ENCODE data around the gene RPLP2.
A peak's percentile ranks its signal among the peaks of the same experiment; 100 is the strongest.

The RPLP2 gene

DNA sequence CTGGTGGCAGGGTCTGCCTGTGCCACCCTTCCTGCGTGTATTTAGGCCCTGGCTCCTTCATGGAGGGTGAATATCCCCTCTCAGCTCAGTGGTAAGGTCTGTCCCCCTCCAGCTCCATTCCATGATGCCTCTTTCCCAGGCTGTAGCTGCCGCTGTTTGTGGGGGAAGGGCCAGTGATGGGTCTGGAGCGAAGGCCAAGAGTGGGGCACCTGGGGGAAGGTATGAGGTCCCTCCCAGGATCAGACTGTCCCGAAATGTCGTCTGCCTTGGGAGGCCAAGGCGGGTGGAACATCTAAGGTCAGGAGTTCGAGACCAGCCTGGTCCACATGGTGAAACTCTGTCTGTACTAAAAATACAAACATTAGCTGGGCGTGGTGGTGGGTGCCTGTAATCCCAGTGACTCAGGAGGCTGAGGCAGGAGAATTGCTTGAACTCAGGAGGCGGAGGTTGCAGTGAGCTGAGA, 24.1 kb downstream of the RPLP2 start:
- Histone ChIP-seq H3K4me3 (ENCODE audit: low read length in 2 of 2) (peak overlapping the region; percentile 78 to 81), H3K27me3 (ENCODE audit: control insufficient read depth in 1 of 2, insufficient read depth in 2 of 2, low read length in 2 of 2) (peaks cover 27 to 36% of the 10 kb centered on the region in 2 donors), H3K27ac (ENCODE audit: low read length) (peak overlapping the region; percentile 88), H3K9me3 (ENCODE audit: control insufficient read depth in 2 of 2, low read length in 2 of 2) (no peaks in the 10 kb centered on the region), H3K36me3 (ENCODE audit: control insufficient read depth in 2 of 2, insufficient read depth in 2 of 2, low read length in 2 of 2) (peaks cover 5 to 19% of the 10 kb centered on the region in 2 donors), H3K4me1 (ENCODE audit: control insufficient read depth, insufficient read depth, low read length) (peaks cover 63% of the 10 kb centered on the region), H3K9ac (ENCODE audit: low read length in 2 of 2) (peak overlapping the region; percentile 78 to 82)

DNA sequence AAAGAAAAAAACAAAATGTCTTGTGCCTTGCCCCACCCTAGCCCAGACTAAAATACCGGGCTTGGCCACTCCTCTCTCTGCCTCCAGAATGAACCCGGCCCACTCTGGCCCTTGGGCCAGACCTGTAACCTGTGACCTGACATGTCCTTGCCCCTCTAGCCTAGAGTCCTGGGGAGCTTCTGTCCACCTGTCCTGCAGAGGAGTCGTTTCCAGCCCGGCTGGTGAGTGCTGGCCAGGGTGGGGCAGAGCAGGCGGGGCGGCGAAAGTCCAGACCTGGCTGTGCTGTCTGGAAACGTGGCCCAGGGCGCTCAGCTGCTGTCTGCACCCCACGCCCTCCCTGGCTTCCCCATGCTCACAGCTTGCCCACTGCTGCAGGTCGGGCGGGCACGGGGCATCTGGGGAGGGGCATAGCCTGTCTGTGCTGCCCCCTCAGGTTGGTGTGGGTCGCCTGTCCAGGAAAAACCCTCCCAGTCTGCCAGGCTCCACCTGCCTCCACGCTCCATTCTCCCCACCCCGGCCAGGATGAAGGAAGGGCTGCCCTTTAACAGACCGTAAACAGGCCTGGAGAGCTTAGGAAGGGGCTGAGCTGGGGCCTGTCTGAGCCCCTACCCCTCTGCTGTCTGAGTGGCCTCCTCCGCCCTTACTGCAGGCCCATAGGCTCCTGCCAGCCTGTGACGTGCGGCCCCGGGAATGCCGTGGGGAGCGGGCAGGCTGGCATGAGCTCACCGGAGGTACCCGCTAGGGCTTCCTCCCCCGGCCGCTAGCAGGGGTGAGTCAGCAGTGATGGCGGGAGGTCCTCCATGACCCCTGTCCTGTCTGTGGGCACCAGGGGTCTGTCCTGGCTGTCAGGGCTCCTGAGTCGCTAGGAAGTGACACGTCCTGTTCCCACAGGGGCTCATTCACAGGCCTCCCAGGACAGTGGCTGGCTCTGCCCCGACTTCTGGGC, 24.9 kb downstream of the RPLP2 start:
- peak overlapping the region; percentile 60 to 82 for H3K9ac ChIP-seq (ENCODE audit: low read length in 2 of 2)
- peak overlapping the region; percentile 88 for H3K27ac ChIP-seq (ENCODE audit: low read length)
- no peaks in the 10 kb centered on the region for H3K9me3 ChIP-seq (ENCODE audit: control insufficient read depth in 2 of 2, low read length in 2 of 2)
- H3K36me3 ChIP-seq (ENCODE audit: control insufficient read depth in 2 of 2, insufficient read depth in 2 of 2, low read length in 2 of 2): peaks cover 9 to 25% of the 10 kb centered on the region in 2 donors
- H3K27me3 ChIP-seq (ENCODE audit: control insufficient read depth in 1 of 2, insufficient read depth in 2 of 2, low read length in 2 of 2): peaks cover 19 to 29% of the 10 kb centered on the region in 2 donors
- peaks cover 58% of the 10 kb centered on the region for H3K4me1 ChIP-seq (ENCODE audit: control insufficient read depth, insufficient read depth, low read length)
- H3K4me3 ChIP-seq (ENCODE audit: low read length in 2 of 2): peak overlapping the region; percentile 78 to 81

DNA sequence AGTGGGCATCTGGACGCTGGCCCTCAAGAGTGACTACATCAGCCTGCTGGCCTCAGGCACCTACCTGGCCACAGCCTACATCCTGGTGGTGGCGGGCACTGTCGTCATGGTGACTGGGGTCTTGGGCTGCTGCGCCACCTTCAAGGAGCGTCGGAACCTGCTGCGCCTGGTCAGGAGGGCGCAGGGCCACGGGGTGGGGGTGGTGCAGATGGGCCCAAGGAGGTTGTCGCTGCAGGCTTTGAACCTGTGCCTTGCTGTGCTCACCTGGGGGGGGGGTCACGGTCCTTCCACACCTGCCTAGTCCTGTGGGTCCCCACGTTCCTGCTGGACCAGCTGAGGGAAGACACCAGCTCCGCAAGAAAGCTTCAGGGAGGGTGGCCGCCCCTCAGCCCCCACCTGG, 26.5 kb downstream of the RPLP2 start:
- no peak overlapping the region for H3K27ac ChIP-seq (ENCODE audit: low read length)
- peaks cover 13 to 35% of the 10 kb centered on the region in 2 donors for H3K36me3 ChIP-seq (ENCODE audit: control insufficient read depth in 2 of 2, insufficient read depth in 2 of 2, low read length in 2 of 2)
- H3K4me3 ChIP-seq (ENCODE audit: low read length in 2 of 2): no peak overlapping the region

DNA sequence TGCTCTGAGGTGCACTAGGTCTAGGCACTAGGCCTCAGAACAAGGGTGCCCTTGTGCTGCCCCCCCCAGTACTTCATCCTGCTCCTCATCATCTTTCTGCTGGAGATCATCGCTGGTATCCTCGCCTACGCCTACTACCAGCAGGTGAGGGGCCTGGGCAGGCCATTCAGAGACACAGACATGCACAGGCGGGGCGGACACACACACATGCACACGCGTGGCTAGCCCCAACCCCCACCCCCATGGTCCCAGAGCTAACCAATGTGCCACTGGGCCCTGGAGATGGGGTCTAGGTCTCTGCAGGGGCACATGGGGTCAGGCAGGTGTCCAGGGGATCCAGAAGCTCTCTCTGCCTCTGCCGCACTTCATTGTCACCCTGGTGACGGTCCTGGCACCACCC, 26.9 kb downstream of the RPLP2 start:
- H3K4me1 ChIP-seq (ENCODE audit: control insufficient read depth, insufficient read depth, low read length): peaks cover 56% of the 10 kb centered on the region

More for the DNA sequence above, 26.5 kb downstream of the RPLP2 start:
- H3K27me3 ChIP-seq (ENCODE audit: control insufficient read depth in 1 of 2, insufficient read depth in 2 of 2, low read length in 2 of 2): peaks cover 5 to 12% of the 10 kb centered on the region in 2 donors
- no peak overlapping the region for H3K9ac ChIP-seq (ENCODE audit: low read length in 2 of 2)
- peaks cover 57% of the 10 kb centered on the region for H3K4me1 ChIP-seq (ENCODE audit: control insufficient read depth, insufficient read depth, low read length)
- no peaks in the 10 kb centered on the region for H3K9me3 ChIP-seq (ENCODE audit: control insufficient read depth in 2 of 2, low read length in 2 of 2)

DNA sequence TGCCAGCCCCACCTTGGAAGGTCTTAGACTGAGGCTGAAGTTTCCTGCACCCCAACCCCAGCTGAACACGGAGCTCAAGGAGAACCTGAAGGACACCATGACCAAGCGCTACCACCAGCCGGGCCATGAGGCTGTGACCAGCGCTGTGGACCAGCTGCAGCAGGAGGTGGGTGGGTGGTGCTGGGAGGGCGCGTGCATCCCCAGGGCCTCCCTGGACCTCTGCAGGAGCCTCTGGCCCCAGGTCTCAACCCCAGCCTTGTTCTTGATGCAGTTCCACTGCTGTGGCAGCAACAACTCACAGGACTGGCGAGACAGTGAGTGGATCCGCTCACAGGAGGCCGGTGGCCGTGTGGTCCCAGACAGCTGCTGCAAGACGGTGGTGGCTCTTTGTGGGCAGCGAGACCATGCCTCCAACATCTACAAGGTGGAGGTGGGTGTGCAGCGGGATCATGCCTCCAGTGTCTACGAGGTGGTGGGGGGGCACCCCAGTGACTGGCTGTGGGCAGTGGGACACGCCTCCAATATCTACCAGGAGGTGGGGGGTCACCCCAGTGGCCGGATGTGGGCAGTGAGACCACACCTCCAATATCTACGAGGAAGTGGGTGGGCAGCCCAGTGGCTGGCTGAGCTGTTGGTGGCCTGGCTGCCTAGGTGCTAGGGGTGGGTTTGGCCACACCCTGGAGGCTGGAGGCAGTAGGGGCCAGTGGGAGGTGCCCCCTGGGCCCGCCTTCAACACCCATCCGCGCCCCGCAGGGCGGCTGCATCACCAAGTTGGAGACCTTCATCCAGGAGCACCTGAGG, 27.6 kb downstream of the RPLP2 start:
- Histone ChIP-seq H3K27ac (ENCODE audit: low read length) (no peak overlapping the region), H3K4me3 (ENCODE audit: low read length in 2 of 2) (no peak overlapping the region), H3K4me1 (ENCODE audit: control insufficient read depth, insufficient read depth, low read length) (peaks cover 49% of the 10 kb centered on the region), H3K27me3 (ENCODE audit: control insufficient read depth in 1 of 2, insufficient read depth in 2 of 2, low read length in 2 of 2) (peaks cover 0 to 1% of the 10 kb centered on the region in 2 donors), H3K9me3 (ENCODE audit: control insufficient read depth in 2 of 2, low read length in 2 of 2) (no peaks in the 10 kb centered on the region), H3K36me3 (ENCODE audit: control insufficient read depth in 2 of 2, insufficient read depth in 2 of 2, low read length in 2 of 2) (peaks cover 13 to 35% of the 10 kb centered on the region in 2 donors), H3K9ac (ENCODE audit: low read length in 2 of 2) (no peak overlapping the region)

More for the DNA sequence above, 26.9 kb downstream of the RPLP2 start:
- Histone ChIP-seq H3K4me3 (ENCODE audit: low read length in 2 of 2) (no peak overlapping the region), H3K27ac (ENCODE audit: low read length) (no peak overlapping the region), H3K9me3 (ENCODE audit: control insufficient read depth in 2 of 2, low read length in 2 of 2) (no peaks in the 10 kb centered on the region), H3K27me3 (ENCODE audit: control insufficient read depth in 1 of 2, insufficient read depth in 2 of 2, low read length in 2 of 2) (peaks cover 1 to 8% of the 10 kb centered on the region in 2 donors), H3K36me3 (ENCODE audit: control insufficient read depth in 2 of 2, insufficient read depth in 2 of 2, low read length in 2 of 2) (peaks cover 13 to 35% of the 10 kb centered on the region in 2 donors), H3K9ac (ENCODE audit: low read length in 2 of 2) (no peak overlapping the region)

DNA sequence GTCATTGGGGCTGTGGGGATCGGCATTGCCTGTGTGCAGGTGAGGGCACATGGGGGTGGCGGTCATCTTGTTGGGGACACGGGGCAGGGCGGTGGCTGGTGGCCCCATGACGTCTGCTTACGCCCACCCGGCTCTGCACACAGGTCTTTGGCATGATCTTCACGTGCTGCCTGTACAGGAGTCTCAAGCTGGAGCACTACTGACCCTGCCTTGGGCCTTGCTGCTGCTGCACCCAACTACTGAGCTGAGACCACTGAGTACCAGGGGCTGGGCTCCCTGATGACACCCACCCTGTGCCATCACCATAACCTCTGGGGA, 28.2 kb downstream of the RPLP2 start:
- H3K9me3 ChIP-seq (ENCODE audit: control insufficient read depth in 2 of 2, low read length in 2 of 2): no peaks in the 10 kb centered on the region
- no peak overlapping the region for H3K9ac ChIP-seq (ENCODE audit: low read length in 2 of 2)
- peaks cover 13 to 35% of the 10 kb centered on the region in 2 donors for H3K36me3 ChIP-seq (ENCODE audit: control insufficient read depth in 2 of 2, insufficient read depth in 2 of 2, low read length in 2 of 2)
- peaks cover 46% of the 10 kb centered on the region for H3K4me1 ChIP-seq (ENCODE audit: control insufficient read depth, insufficient read depth, low read length)
- H3K27ac ChIP-seq (ENCODE audit: low read length): no peak overlapping the region
- no peak overlapping the region for H3K4me3 ChIP-seq (ENCODE audit: low read length in 2 of 2)
- H3K27me3 ChIP-seq (ENCODE audit: control insufficient read depth in 1 of 2, insufficient read depth in 2 of 2, low read length in 2 of 2): no peaks in the 10 kb centered on the region

DNA sequence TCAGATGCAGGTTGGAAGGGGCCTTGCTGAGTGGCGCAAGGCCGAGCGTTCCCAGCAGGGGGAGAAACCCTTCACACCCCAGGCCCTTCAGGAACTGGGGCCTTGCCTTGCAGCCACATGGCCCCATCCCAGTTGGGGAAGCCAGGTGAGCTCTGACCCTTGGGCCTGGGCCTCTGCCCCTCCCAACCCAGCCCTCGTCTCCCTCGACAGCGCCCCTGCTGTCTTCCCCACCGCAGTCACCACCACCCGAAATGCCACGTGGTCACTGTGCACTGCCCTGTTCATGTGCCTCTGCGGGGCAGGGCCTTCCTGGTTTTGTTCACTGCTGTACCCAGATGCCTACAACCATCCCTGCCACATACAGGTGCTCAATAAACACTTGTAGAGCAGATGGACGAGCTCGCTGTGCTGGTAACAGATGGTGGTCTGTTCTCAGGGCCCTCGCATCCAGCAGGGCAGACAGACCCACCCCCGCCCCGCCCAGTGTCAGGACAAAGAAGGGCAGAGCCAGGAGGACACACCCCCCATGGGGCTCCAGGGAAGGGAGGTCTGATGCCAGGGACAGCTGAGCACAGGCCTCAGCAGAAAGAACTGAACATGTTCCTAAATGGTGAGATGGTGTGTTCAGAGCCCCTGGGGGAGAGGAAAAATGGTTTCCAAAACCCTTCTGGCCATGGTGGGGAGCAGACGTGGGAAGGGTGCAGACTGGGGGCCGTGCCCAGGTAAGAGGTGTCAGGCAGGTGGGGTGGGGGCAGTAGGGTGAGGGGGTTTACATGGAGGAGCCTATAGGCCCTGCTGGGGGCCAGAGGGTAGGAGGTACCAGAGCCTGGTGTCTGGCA, 28.9 kb downstream of the RPLP2 start:
- Histone ChIP-seq H3K27ac (ENCODE audit: low read length) (no peak overlapping the region), H3K9ac (ENCODE audit: low read length in 2 of 2) (no peak overlapping the region), H3K36me3 (ENCODE audit: control insufficient read depth in 2 of 2, insufficient read depth in 2 of 2, low read length in 2 of 2) (peaks cover 13 to 35% of the 10 kb centered on the region in 2 donors), H3K4me3 (ENCODE audit: low read length in 2 of 2) (no peak overlapping the region), H3K9me3 (ENCODE audit: control insufficient read depth in 2 of 2, low read length in 2 of 2) (no peaks in the 10 kb centered on the region), H3K27me3 (ENCODE audit: control insufficient read depth in 1 of 2, insufficient read depth in 2 of 2, low read length in 2 of 2) (no peaks in the 10 kb centered on the region), H3K4me1 (ENCODE audit: control insufficient read depth, insufficient read depth, low read length) (peaks cover 48% of the 10 kb centered on the region)

DNA sequence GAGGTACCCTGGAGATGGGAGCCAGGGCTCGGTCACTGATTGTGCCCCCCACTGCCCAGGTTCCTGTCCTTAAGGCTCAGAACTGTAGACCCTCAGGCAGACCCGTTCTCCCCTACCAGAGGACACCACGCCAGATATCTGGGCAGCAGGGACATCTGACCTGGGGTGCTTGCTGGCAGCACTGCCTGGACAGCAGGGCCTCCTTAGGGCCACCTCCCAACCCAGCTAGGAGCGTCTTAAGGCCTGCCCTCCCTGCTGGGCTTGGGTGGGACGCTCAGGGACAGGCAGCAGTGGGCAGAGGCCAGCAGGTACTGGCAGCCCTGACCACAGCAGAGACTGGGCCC, 29.5 kb downstream of the RPLP2 start:
- Histone ChIP-seq H3K27me3 (ENCODE audit: control insufficient read depth in 1 of 2, insufficient read depth in 2 of 2, low read length in 2 of 2) (no peaks in the 10 kb centered on the region), H3K9ac (ENCODE audit: low read length in 2 of 2) (no peak overlapping the region), H3K4me1 (ENCODE audit: control insufficient read depth, insufficient read depth, low read length) (peaks cover 48% of the 10 kb centered on the region), H3K36me3 (ENCODE audit: control insufficient read depth in 2 of 2, insufficient read depth in 2 of 2, low read length in 2 of 2) (peaks cover 13 to 35% of the 10 kb centered on the region in 2 donors), H3K9me3 (ENCODE audit: control insufficient read depth in 2 of 2, low read length in 2 of 2) (no peaks in the 10 kb centered on the region), H3K27ac (ENCODE audit: low read length) (no peak overlapping the region), H3K4me3 (ENCODE audit: low read length in 2 of 2) (no peak overlapping the region)

DNA sequence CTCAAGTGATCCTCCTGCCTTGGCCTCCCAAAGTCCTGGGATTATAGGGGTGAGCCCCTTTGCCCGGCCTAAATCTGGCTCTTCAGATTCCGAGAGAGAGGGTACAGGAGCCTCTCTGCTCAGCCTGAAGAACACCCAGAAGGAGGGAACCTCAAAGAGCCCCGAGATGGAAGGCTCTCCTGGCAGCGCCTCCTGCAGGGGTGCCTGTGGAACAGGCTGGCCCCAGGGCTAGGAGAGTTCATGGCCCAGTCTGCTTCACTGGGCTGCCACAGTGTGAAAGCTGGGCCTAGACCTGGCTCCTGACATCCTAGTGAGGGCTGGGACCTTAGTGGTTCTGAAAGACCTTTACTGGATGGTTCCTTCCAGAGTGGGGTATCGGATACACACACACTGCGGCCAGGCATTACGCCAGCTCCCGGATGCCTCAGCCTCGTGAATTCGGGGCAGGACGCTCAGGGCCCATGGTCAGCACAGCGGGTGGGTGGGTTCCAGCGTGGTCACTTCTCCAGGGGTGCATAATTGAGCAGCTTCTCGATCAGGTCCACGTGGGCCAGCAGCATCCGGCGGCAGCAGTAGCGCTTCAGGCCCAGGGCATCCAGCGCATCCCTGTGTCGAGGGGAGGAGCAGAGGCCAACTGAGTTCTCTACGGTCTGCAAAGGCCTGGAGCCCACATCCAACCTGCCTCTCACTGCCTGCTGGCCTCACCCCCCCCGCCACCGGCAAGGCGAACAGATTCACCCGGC, 30.3 kb downstream of the RPLP2 start:
- Histone ChIP-seq H3K36me3 (ENCODE audit: control insufficient read depth in 2 of 2, insufficient read depth in 2 of 2, low read length in 2 of 2) (peaks cover 13 to 35% of the 10 kb centered on the region in 2 donors), H3K4me1 (ENCODE audit: control insufficient read depth, insufficient read depth, low read length) (peaks cover 47% of the 10 kb centered on the region), H3K27me3 (ENCODE audit: control insufficient read depth in 1 of 2, insufficient read depth in 2 of 2, low read length in 2 of 2) (no peaks in the 10 kb centered on the region), H3K9me3 (ENCODE audit: control insufficient read depth in 2 of 2, low read length in 2 of 2) (no peaks in the 10 kb centered on the region), H3K9ac (ENCODE audit: low read length in 2 of 2) (no peak overlapping the region), H3K4me3 (ENCODE audit: low read length in 2 of 2) (no peak overlapping the region), H3K27ac (ENCODE audit: low read length) (no peak overlapping the region)

All from stomach smooth muscle (tissue), 2 donors.